Gastrocnemius medialis (tissue), 4 donors: ENCODE data around the gene SPATA31E1. TPM values are rescaled to one million over a fixed set of nuclear protein-coding genes. Genes with fewer than 3 reads are reported as not detected.

Experiments
- ATAC-seq, 2 donors: fragments of 150-250 bp; one replicate each; pipeline ENCODE4 v1.9.1; 2016
- DNase-seq, 2 donors: peaks; one replicate each; pipeline ENCODE4 v3.0.0-alpha.2; 2019
- H3K27ac ChIP-seq, 4 donors: fragments of 200-600 bp; sonication (generic); 1 replicate in 1 of 4; 2 replicates in 3 of 4; pipeline ENCODE4 v1.5.1; 2016 to 2018; ENCODE audit warnings: mild to moderate bottlenecking in 2 of 4, moderate library complexity in 1 of 4
- H3K27me3 ChIP-seq, 3 donors: fragments of 200-600 bp; sonication (generic) in 2 of 3; 1 replicate in 1 of 3; 2 replicates in 2 of 3; pipeline versions ENCODE4 v1.5.1 to v1.6.0; 2016 to 2019; ENCODE audit warnings: mild to moderate bottlenecking in 1 of 3, moderate library complexity in 1 of 3
- H3K36me3 ChIP-seq, 2 donors: fragments of 200-600 bp; sonication (generic) in 1 of 2; one replicate each; pipeline ENCODE4 v1.5.1; 2017 to 2018
- H3K4me1 ChIP-seq, 2 donors: fragments of 200-600 bp; sonication (generic) in 1 of 2; one replicate each; pipeline ENCODE4 v1.5.1; 2016 to 2017; ENCODE audit warnings: mild to moderate bottlenecking in 2 of 2
- H3K4me3 ChIP-seq, 4 donors: fragments of 200-600 bp; sonication (generic) in 3 of 4; 1 replicate in 1 of 4; 2 replicates in 3 of 4; pipeline ENCODE4 v1.5.1; 2016 to 2019; ENCODE audit warnings: mild to moderate bottlenecking in 2 of 4
- H3K9me3 ChIP-seq, 3 donors: fragments of 200-600 bp; sonication (generic) in 2 of 3; 1 replicate in 1 of 3; 2 replicates in 2 of 3; pipeline ENCODE4 v1.5.1; 2016 to 2019
- CTCF ChIP-seq, 5 experiments: fragments of 450-650 bp in 3 of 5; fragments of 200-600 bp in 2 of 5; sonication (generic) in 2 of 5; IDR thresholded peaks in 4 of 5; conservative IDR thresholded peaks in 1 of 5; 1 replicate in 4 of 5; 2 replicates in 1 of 5; pipeline ENCODE4 v1.5.1; 2016 to 2019; ENCODE audit warnings: antibody characterized with exemption in 5 of 5, mild to moderate bottlenecking in 3 of 5, moderate library complexity in 3 of 5
- POLR2A ChIP-seq, 2 donors: fragments of 450-650 bp; IDR thresholded peaks; one replicate each; pipeline ENCODE4 v1.6.1; 2017; ENCODE audit warnings: antibody characterized with exemption in 2 of 2, mild to moderate bottlenecking in 2 of 2, moderate library complexity in 2 of 2
- in situ Hi-C, 4 donors: fragments of 200-750 bp; cut with MboI; loops; one replicate each; pipeline versions ENCODE4 v1.15.0 to v1.8.0; 2017; ENCODE audit warnings: low sequenced_read_pairs in 4 of 4
- intact Hi-C: fragments of 100-400 bp; cut with DNase I; formaldehyde crosslinking; loops from one replicate; pipeline ENCODE4 v1.15.1; 2023; ENCODE audit warnings: low total_unique reads
- total RNA-seq, 4 donors: library from RNA; depleted of rRNA; stranded (reverse); fragments of >200 nt; gene quantifications; one replicate each; pipeline versions ENCODE4 v1.1.0 to v1.2.3, GENCODE V29; 2016

Gene SPATA31E1
- total RNA-seq, 4 donors from 2014 or later, result not detected

GRCh38 chr9:87872079-87872624, 10.5 kb upstream of the SPATA31E1 start:
- in situ Hi-C loops (no loop called here), intact Hi-C loops (no loop called here)
- Histone ChIP-seq H3K27ac (no peak overlapping the region), H3K27me3 (no peaks in the 10 kb centered on the region), H3K4me3 (no peak overlapping the region), H3K4me1 (no peaks in the 10 kb centered on the region), H3K9me3 (no peaks in the 10 kb centered on the region), H3K36me3 (no peaks in the 10 kb centered on the region)
- DNase-seq (no peak), ATAC-seq (no peak)
- TF ChIP-seq POLR2A (IDR thresholded peaks at IDR 0.05) (no peak), CTCF (IDR thresholded peaks at IDR 0.05 in 4 of 5, conservative IDR thresholded peaks at IDR 0.05 in 1 of 5) (no peak)

DNA sequence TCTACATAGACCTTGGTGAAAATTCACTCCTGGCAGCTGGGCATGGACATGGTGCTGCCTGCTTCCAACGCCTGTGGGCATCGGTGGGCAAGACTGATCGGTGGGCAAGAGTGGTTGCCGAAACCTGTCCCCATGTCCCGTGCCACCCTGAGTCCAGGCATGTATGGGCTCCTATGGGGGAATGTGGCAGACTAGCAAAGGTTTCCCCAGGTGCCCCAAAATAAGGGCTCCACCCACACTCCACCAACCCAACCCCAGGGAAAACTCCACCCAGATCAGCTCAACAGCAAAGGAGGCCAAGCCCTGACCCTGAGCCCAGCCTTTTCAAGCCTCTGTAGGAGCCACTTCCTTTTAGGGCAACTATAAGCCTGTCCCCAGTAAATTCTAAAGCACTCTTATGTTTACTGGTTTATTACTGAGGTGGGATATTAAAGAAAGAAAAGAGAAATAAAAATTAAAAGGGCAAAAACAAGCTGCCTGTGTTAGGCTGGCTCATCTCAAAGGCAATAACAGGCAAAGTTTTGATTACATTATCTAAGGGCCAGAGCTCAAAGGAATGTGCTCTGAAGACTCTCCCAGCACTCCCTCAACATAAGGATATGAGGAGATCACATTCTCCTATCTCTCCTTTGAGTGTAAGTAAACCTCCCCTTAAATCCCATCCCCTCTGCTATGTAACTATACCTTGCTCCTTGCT, 8.9 kb upstream of the SPATA31E1 start:
- H3K4me3 ChIP-seq, result no peak overlapping the region
- intact Hi-C loops (no loop called here), in situ Hi-C loops (no loop called here)
- DNase-seq (no peak), ATAC-seq (no peak)
- H3K9me3 ChIP-seq, result no peaks in the 10 kb centered on the region
- H3K36me3 ChIP-seq, result no peaks in the 10 kb centered on the region
- H3K4me1 ChIP-seq, result no peaks in the 10 kb centered on the region
- TF ChIP-seq CTCF (IDR thresholded peaks at IDR 0.05 in 4 of 5, conservative IDR thresholded peaks at IDR 0.05 in 1 of 5), result no peak
- no peak for TF ChIP-seq POLR2A (IDR thresholded peaks at IDR 0.05)
- no peak overlapping the region for H3K27ac ChIP-seq
- H3K27me3 ChIP-seq, result no peaks in the 10 kb centered on the region

GRCh38 chr9:87874304-87874623, 8.4 kb upstream of the SPATA31E1 start:
- DNase-seq (no peak), ATAC-seq (no peak)
- no peaks in the 10 kb centered on the region for H3K4me1 ChIP-seq
- H3K4me3 ChIP-seq, result no peak overlapping the region
- no peaks in the 10 kb centered on the region for H3K9me3 ChIP-seq
- no peaks in the 10 kb centered on the region for H3K36me3 ChIP-seq
- no peak overlapping the region for H3K27ac ChIP-seq
- in situ Hi-C loops (no loop called here), intact Hi-C loops (no loop called here)
- TF ChIP-seq POLR2A (IDR thresholded peaks at IDR 0.05) (no peak), CTCF (IDR thresholded peaks at IDR 0.05 in 4 of 5, conservative IDR thresholded peaks at IDR 0.05 in 1 of 5) (no peak)
- H3K27me3 ChIP-seq, result no peaks in the 10 kb centered on the region

DNA sequence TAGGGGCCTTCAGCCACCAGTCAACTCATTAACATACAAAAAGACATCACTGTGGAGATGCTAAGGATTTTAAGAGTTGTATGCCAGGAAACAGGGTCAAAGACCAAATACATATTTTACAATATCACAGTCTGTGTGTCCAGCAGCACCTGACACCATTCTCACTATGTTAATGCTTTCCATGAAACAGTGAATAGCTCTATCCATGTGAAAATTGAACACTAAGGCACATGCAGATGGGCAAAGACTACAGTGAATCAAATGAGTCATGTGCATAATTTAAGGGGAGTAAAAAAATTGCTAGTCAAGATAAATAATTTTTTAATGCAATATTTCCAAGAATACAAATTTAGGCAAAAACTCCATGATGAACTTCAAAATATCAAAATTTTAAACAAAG, 7.6 kb upstream of the SPATA31E1 start:
- Histone ChIP-seq H3K27me3 (no peaks in the 10 kb centered on the region), H3K36me3 (no peaks in the 10 kb centered on the region), H3K9me3 (no peaks in the 10 kb centered on the region), H3K27ac (no peak overlapping the region), H3K4me1 (no peaks in the 10 kb centered on the region), H3K4me3 (no peak overlapping the region)
- no peak for DNase-seq
- intact Hi-C loops, result no loop called here
- in situ Hi-C loops, result no loop called here
- TF ChIP-seq POLR2A (IDR thresholded peaks at IDR 0.05) (no peak), CTCF (IDR thresholded peaks at IDR 0.05 in 4 of 5, conservative IDR thresholded peaks at IDR 0.05 in 1 of 5) (no peak)
- ATAC-seq, result no peak
